ENCODE data around the gene PCOLCE2.
"Not testable (repeated sequence)": the region's sequence is repeated elsewhere in the genome, so short reads cannot be mapped to it uniquely, and the experiment has no call there.

PCOLCE2 gene

DNA sequence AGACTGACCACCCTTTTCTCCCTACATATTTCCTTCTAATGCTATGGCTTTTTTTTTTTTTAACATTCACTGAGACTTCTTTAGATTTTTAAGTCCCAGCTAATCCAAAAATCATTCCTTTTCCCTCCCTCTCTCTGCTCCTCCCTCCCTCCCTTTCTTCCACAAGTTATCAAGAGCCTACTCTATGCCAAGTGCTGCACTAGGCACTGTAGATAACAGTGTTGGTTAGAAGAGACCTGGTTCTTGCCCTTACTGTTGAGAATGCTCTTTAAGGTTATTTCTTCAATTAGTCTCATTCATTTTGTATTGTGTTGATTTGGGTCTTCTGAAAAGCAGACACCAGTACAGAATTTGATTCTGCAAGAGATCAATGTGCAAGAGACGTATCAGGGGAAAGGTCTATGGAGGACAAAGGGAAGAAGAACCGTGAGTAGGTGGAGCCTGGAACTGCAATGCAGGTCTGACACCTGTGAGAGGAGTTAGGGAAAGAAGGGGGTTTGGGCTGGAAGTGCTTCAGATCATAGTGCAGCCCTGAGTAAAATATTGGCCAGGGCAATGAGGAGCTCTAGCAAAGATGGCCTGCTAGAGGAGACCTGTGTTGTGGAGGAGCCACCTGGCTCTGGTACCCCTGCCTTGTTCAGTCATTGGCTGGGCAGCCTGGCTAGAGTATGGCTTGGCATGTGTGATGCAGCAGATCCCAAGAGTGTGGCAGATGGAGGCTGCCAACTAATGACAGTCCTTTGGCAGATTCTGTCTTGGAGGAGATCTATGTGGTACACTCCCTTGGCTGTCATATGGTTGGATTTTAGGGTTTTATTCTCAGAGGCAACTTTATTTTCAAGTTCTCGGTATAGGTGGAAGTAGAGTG, 9.7 kb upstream of the PCOLCE2 start:
- DNase-seq = no peak

- DNase-seq = no peak
Observed at GRCh38 chr3:142897807-142898206, 8.9 kb upstream of the PCOLCE2 start.

DNA sequence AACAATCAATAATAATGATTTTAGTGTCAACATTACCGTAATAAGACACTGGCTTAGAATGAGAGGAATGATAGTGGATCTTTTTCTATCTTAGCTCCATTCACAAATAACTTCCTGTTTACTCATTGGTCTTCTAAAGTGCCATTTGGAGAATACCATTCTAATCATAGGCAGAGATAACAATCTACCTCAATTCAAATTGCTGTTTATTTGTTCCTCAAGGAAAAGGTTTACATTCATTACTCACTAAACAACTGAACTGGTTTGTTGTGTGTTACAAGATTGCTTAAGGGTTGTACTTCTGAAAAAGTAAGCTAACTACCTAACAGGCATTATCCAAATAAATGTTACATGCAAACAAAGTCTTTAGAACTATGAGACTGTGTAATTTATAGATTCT, 8.1 kb upstream of the PCOLCE2 start:
- no peak for DNase-seq

GRCh38 chr3:142896201-142896755, 7.4 kb upstream of the PCOLCE2 start:
- no peak for DNase-seq

DNA sequence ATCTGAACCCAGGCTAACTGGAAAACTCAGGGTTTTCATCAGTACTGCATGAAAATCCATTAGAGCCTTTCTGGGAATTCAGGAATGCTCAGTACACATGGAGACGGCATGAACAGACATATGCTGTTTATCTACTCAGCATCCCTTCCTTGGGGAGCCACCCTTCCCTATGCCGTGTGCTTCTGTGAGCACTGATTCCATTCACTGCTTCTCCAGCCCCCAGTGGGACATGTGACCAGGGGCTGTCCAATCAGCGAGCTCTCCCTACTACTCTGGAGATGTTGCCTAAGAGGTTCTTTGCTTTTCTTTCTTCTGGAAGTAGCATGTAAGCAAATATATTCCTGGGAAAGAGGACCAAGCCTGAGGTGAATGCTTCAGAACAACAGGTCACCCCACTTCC, 5.6 kb upstream of the PCOLCE2 start:
- DNase-seq = no peak

- no peak for DNase-seq
Observed at GRCh38 chr3:142892714-142893113, 3.8 kb upstream of the PCOLCE2 start.

GRCh38 chr3:142890592-142890991, 1.7 kb upstream of the PCOLCE2 start:
- no peak for DNase-seq

DNA sequence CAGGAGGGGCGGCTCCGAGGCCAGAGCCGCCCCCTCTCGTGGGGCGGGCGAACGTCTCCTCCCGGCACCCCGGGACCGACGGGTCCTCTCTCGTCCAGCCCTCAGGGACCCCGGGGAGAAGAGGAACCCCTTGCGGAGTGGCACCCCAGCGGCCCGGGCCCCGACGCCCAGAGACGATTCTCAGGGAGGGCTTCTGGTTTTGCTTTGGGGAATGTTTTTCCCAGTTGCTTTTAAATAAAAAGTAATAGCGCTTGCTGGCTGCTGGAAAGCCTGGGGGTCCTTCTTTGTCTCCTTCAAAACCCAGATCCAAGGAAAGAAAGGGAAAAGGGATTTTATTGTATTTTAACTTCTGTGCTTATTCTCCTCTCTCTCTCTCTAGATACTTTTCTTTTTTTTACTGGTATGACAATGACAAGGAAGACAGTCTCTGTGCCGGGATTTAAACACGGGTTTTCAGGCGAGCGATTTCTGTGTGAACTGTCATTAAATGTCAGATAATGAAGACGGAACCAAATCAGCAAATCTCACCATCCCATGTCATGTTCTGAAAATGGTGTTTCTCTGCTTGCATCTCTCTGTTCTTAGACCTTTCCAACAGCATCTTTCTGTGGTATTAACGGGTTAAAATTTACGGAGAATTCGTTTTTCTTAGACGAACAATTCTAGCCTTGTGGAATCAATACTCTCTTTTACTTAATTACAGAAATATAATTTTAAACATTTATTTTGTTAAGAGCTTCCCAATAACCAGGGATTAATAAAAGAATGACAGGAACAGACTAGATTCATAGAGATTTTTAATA, 530 bp upstream of the PCOLCE2 start:
- DNase-seq = no peak

DNA sequence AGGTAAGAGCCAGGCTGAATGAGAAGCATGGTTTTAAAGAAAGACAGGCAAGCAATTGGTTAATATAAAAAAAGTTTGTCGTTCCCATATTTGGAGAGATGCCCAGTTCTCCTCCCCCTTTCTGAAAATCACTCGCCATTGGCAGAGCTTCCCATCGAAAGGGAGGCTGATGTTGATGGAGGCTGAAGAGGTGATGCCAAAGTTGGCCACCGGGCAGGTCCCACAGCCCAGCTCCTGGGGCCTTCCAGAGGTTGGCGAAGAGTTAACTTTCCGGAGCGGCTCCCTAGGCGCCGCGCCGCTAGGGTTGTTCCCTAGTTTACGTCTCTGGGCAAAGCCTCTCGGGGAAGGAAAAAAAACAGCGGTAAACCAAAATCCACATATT, 793 bp downstream of the PCOLCE2 start:
- no peak for DNase-seq

- DNase-seq = no peak
Observed at GRCh38 chr3:142886940-142887339, 1.9 kb downstream of the PCOLCE2 start.

- no peak for DNase-seq
Observed at GRCh38 chr3:142886021-142886420, 2.9 kb downstream of the PCOLCE2 start.

- no peak for DNase-seq
Observed at GRCh38 chr3:142884531-142884930, 4.4 kb downstream of the PCOLCE2 start.

GRCh38 chr3:142883534-142883933, 5.3 kb downstream of the PCOLCE2 start:
- DNase-seq = not testable (repeated sequence)

- DNase-seq = no peak
Observed at GRCh38 chr3:142881445-142882224, 7.2 kb downstream of the PCOLCE2 start.

- DNase-seq = no peak
Observed at GRCh38 chr3:142878649-142879300, 10.1 kb downstream of the PCOLCE2 start.

- no peak for DNase-seq
Observed at GRCh38 chr3:142876417-142876816, 12.5 kb downstream of the PCOLCE2 start.

- DNase-seq = no peak
Observed at GRCh38 chr3:142875583-142876207, 13.2 kb downstream of the PCOLCE2 start.

GRCh38 chr3:142875099-142875498, 13.8 kb downstream of the PCOLCE2 start:
- no peak for DNase-seq

GRCh38 chr3:142868382-142868781, 20.5 kb downstream of the PCOLCE2 start:
- DNase-seq = not testable (repeated sequence)

DNA sequence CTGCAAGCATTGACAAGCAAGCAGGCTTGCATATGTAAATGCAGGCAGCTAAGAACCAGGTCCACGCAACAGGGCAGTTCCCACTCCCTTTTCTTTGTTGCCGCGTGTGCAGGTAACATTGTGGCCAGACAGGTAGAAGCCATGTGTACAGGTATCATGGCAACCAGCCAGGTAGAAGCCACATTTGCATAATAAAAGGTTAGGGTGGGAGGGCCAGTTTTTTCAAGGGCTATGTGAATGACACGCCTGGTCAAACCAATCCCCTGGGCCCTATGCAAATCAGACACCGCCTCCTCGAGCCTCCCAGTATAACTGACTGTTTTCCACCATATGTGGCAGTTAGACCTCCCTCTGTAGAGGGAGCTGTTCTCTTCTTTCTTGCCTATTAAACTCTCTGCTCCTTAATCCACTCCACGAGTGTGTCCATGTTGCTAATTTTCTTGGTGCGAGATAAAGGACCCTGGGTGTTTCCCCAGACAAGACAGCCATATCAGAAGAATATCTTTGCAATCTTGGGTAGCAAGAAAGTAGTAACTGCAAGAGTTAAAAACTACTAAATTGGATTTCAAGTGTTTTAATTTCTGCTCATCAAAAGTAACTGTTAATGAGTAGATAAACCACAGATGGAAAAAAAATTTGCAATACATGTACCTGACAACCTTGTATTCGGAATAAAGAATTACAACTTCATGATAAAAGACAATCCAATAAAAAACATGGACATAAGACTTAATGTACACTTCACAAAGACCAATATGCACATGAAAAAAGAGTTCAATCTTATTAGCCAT, 21.8 kb downstream of the PCOLCE2 start:
- DNase-seq = no peak
